Esophagus squamous epithelium (tissue), 5 donors: Measurements from ENCODE around the gene PDPR. TPM values are rescaled to one million over a fixed set of nuclear protein-coding genes. Genes with fewer than 3 reads are reported as not detected.

ENCODE experiments used
- DNase-seq: peaks from one replicate; lab custom pipeline; 2025; lab: John Stamatoyannopoulos, UW
- H3K27ac ChIP-seq, 4 donors: fragments of 200-600 bp; sonication (generic); one replicate each; pipeline ENCODE4 v1.5.1; 2016 to 2019; ENCODE audit warnings: mild to moderate bottlenecking in 1 of 4
- H3K27me3 ChIP-seq, 4 donors: fragments of 200-600 bp; sonication (generic); 1 replicate in 3 of 4; 2 replicates in 1 of 4; pipeline versions ENCODE4 v1.5.1 to v1.6.0; 2017 to 2021; ENCODE audit warnings: antibody characterized with exemption in 1 of 4
- H3K36me3 ChIP-seq, 3 donors: fragments of 200-600 bp; sonication (generic); one replicate each; pipeline ENCODE4 v1.5.1; 2016 to 2019
- H3K4me1 ChIP-seq, 3 donors: fragments of 200-600 bp; sonication (generic); one replicate each; pipeline ENCODE4 v1.5.1; 2017 to 2019
- H3K4me3 ChIP-seq, 4 donors: fragments of 200-600 bp; sonication (generic); 1 replicate in 3 of 4; 2 replicates in 1 of 4; pipeline ENCODE4 v1.5.1; 2016 to 2019; ENCODE audit warnings: mild to moderate bottlenecking in 2 of 4, moderate library complexity in 1 of 4
- H3K9me3 ChIP-seq, 3 donors: fragments of 200-600 bp; sonication (generic); one replicate each; pipeline ENCODE4 v1.5.1; 2016 to 2019
- POLR2A ChIP-seq, 4 donors: fragments of 450-650 bp; IDR thresholded peaks; one replicate each; pipeline ENCODE4 v1.6.1; 2017; ENCODE audit warnings: antibody characterized with exemption in 4 of 4, mild to moderate bottlenecking in 4 of 4, moderate library complexity in 3 of 4
- WGBS, 2 donors: methylation state at CpG; one replicate each; pipeline ENCODE4 v1.1.5; 2018; 5-methylcytosine and 5-hydroxymethylcytosine counted together
- intact Hi-C: fragments of 100-400 bp; cut with DNase I; formaldehyde crosslinking; loops from one replicate; pipeline ENCODE4 v1.15.0; 2022
- total RNA-seq, 4 donors: library from RNA; depleted of rRNA; stranded (reverse); fragments of >200 nt; gene quantifications; one replicate each; pipeline ENCODE4 v1.1.0, GENCODE V29; 2016
- TF ChIP-seq, protein P1 (sequence below), 6 experiments: fragments of 450-650 bp in 4 of 6; fragments of 200-600 bp in 2 of 6; sonication (generic) in 2 of 6; IDR thresholded peaks; one replicate each; pipeline ENCODE4 v1.5.1; 2016 to 2019; ENCODE audit warnings: antibody characterized with exemption in 6 of 6, mild to moderate bottlenecking in 4 of 6, moderate library complexity in 4 of 6
- donor health status: DM: yes; HTN: yes; CAD: no.

PDPR gene
- total RNA-seq, 4 donors from 2014 or later, result 5.0 to 24.6 (median 11.7) TPM

DNA sequence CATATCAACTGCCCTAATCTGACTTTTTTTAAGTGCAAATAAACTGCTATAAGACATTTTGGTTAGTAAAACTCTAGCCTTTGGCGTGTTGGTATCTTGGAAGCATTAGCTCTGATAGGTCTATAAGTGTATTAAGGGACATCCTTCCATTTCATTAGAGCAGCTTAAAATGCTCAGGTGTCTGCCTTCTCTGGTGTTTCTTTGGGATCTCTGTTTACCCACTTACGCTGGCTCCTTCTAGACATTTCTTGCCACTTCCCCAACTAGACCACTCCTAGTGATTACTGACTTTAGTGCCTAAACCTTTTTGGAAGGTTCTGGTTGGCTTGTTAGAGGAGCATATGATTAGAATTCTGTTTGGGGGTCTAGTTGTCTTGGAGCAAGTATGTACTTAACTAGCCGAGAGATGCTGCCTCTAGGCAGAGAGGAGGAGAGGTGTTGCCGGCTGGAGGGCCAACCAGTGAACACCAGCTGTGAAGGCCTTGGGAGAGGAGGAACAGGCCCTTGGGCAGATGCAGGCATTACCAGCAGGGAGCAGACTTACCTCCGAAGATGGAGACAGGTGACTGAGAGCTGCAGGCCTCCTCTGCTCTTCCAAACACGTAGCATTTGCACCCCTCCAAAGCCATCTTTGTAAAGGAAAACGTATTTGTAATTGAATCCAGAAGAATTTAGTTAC lies 44.3 kb downstream of the PDPR start:
- Histone ChIP-seq H3K27me3 (no peaks in the 10 kb centered on the region), H3K27ac (no peak overlapping the region), H3K36me3 (peaks cover 19 to 97% (median 29%) of the 10 kb centered on the region in 3 donors), H3K9me3 (no peaks in the 10 kb centered on the region), H3K4me3 (no peak overlapping the region), H3K4me1 (peaks cover 0 to 6% (median 0%) of the 10 kb centered on the region in 3 donors)
- TF ChIP-seq, protein P1, sequence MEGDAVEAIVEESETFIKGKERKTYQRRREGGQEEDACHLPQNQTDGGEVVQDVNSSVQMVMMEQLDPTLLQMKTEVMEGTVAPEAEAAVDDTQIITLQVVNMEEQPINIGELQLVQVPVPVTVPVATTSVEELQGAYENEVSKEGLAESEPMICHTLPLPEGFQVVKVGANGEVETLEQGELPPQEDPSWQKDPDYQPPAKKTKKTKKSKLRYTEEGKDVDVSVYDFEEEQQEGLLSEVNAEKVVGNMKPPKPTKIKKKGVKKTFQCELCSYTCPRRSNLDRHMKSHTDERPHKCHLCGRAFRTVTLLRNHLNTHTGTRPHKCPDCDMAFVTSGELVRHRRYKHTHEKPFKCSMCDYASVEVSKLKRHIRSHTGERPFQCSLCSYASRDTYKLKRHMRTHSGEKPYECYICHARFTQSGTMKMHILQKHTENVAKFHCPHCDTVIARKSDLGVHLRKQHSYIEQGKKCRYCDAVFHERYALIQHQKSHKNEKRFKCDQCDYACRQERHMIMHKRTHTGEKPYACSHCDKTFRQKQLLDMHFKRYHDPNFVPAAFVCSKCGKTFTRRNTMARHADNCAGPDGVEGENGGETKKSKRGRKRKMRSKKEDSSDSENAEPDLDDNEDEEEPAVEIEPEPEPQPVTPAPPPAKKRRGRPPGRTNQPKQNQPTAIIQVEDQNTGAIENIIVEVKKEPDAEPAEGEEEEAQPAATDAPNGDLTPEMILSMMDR (IDR thresholded peaks at IDR 0.05), result no peak
- TF ChIP-seq POLR2A (IDR thresholded peaks at IDR 0.05), result no peak
- 81 to 83% methylated on average over 7 of the region's 7 CpGs for WGBS, 2 donors
- intact Hi-C loops, result no loop called here
- DNase-seq, result no peak

DNA sequence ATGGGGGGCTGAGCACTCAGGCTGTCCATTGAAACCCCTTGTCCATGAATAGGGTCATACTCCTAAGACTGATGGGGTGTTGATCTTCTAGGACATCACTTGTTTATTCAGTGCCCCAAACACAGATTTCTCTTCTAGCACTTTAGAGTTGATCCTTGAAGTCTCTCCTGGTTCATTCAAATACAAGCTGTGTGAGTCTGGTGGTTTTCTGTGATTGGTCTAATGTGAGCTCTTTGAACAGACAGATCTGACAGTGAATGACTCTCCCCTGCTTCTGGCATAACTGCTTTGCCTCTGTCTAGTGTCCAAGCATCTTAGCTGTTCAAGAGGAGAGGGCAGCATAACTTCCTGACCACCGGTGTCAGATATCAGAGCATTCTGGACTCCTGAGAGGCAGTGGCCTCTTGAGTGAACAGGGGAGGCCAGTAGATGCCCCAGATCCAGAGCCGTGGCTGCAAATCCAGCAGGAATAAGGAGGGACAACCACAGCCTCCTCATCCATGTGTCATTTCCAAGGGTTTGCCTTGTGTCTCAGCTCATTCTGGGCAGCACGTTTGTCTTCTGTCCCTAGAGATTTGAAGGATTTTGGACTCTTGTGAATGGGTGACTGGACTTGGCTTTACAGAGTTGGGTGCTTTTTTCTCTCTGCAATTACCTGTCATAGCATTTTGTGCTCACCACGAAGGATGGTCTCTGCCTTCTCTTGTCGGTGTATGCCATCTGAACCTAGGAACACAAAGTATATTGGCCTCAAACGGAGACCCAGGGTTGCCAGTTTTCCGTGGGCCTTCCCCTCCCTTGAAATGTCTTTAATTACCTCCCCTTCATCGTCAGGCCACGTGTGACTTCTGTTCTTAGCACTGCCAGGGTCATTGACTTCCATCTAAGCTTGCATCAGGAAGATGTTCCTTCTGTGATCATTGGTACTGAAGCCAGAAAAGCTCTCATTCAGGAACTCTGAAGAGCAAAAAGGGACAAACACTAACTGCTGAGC lies 45.5 kb downstream of the PDPR start:
- H3K4me3 ChIP-seq, result no peak overlapping the region
- no peak overlapping the region for H3K27ac ChIP-seq
- H3K27me3 ChIP-seq, result no peaks in the 10 kb centered on the region
- intact Hi-C loops, result no loop called here
- no peaks in the 10 kb centered on the region for H3K9me3 ChIP-seq
- H3K4me1 ChIP-seq, result peaks cover 0 to 6% (median 0%) of the 10 kb centered on the region in 3 donors
- TF ChIP-seq, protein P1 (IDR thresholded peaks at IDR 0.05), result no peak
- no peak for TF ChIP-seq POLR2A (IDR thresholded peaks at IDR 0.05)
- no peak for DNase-seq
- peaks cover 19 to 84% (median 21%) of the 10 kb centered on the region in 3 donors for H3K36me3 ChIP-seq
- WGBS, 2 donors, result 65 to 78% methylated on average over 9 of the region's 9 CpGs

DNA sequence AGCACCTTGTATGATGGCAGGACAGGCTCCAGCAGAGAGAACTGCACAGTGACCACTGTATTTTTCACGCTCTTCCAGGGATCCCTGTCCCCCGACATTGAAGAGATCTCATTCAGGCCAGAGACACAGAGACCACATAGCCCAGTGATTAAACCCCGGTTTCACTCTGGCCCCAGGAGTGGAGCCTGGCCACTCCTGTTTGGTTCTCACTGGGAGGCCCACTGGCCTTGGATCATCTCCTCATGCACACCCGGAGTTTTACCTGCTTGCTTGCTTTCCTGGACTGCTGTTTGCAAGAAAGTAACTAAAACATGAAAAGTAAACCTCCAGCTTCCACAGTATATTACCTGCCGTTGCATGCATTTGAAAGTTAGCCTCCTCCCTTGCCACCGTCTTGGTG lies 46.3 kb downstream of the PDPR start:
- peaks cover 19 to 77% (median 21%) of the 10 kb centered on the region in 3 donors for H3K36me3 ChIP-seq
- intact Hi-C loops, result no loop called here
- 89 to 90% methylated on average over 6 of the region's 6 CpGs for WGBS, 2 donors
- TF ChIP-seq POLR2A (IDR thresholded peaks at IDR 0.05), result no peak
- TF ChIP-seq, protein P1 (IDR thresholded peaks at IDR 0.05), result no peak
- no peaks in the 10 kb centered on the region for H3K27me3 ChIP-seq
- H3K4me1 ChIP-seq, result peaks cover 0 to 11% (median 0%) of the 10 kb centered on the region in 3 donors
- no peak overlapping the region for H3K4me3 ChIP-seq
- H3K9me3 ChIP-seq, result no peaks in the 10 kb centered on the region
- H3K27ac ChIP-seq, result no peak overlapping the region
- DNase-seq, result no peak

DNA sequence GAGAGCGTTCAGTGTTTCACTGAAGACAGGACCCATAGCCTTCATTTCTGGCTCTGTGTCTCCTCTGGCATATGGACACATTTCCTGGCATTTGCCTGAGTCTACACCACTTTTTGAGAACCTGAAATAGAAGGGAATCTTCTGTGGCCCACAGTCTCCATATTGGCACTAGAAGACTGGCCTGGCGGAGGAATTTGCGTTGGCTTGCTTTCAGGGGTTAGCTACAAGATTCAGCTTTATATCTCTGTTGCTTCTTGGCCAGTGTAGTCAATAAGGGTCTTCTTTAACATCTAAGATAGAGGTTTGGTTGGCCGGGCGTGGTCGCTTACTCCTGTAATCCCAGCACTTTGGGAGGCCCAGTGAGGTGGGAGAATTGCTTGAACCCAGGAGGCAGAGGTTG lies 46.7 kb downstream of the PDPR start:
- TF ChIP-seq, protein P1 (IDR thresholded peaks at IDR 0.05), result no peak
- TF ChIP-seq POLR2A (IDR thresholded peaks at IDR 0.05), result no peak
- Histone ChIP-seq H3K4me1 (peaks cover 0 to 11% (median 0%) of the 10 kb centered on the region in 3 donors), H3K27me3 (no peaks in the 10 kb centered on the region), H3K27ac (no peak overlapping the region), H3K36me3 (peaks cover 19 to 73% (median 21%) of the 10 kb centered on the region in 3 donors), H3K9me3 (no peaks in the 10 kb centered on the region), H3K4me3 (no peak overlapping the region)
- intact Hi-C loops, result no loop called here
- no peak for DNase-seq
- 87 to 98% methylated on average over 6 of the region's 6 CpGs for WGBS, 2 donors
